ENCODE data around the gene COMMD9.

Gene COMMD9

DNA sequence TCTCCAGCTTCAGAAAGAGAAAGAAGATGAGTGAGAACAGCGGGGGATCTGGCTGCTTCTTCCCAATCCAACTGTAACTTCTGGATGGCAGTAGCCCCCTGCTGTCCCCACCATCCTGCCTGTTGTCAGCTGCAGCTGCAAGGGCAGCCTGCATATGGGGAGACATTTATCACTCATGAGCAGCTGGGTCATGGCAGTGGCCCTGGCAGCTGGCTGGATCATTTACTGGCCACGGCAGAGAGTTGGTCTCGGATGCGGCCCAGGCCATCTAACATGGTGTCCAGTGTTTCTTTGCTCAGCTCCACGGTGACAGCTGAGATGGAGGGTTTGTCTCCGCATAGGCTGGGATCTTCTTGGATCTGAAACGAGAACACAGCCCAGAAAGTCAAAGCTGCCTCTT is 14.8 kb downstream of the COMMD9 start:
- no peaks in the 10 kb centered on the region for H3K4me1 Mint-ChIP-seq (ENCODE audit: low read depth)
- H3K27ac Mint-ChIP-seq: no peak overlapping the region
- no peak overlapping the region for H3K4me3 Mint-ChIP-seq
- no peaks in the 10 kb centered on the region for H3K27me3 Mint-ChIP-seq
- peaks cover 41% of the 10 kb centered on the region for H3K36me3 Mint-ChIP-seq (ENCODE audit: low read depth)
- no peaks in the 10 kb centered on the region for H3K9me3 Mint-ChIP-seq

DNA sequence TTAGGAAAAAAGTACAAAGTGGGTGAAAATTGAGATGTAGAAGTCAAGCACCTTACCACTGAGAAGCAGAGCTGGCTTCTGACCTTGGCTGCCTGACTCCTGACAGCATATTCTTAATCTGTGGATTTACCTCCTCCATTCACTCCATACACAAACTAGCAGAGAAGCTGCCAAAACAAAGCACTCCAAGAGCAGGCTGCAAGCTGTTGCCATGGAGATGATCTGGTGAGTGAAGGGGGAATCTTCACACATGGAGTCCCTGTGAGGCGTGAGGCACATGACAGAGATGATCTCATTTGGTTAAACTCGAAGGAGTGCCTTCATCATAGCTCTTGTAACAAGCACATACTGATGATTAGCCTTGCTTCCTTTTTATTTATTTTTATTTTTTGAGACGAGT is 16.1 kb downstream of the COMMD9 start:
- Mint-ChIP-seq H3K27me3 (no peaks in the 10 kb centered on the region), H3K27ac (no peak overlapping the region), H3K36me3 (ENCODE audit: low read depth) (peaks cover 36% of the 10 kb centered on the region), H3K9me3 (no peaks in the 10 kb centered on the region), H3K4me1 (ENCODE audit: low read depth) (no peaks in the 10 kb centered on the region), H3K4me3 (no peak overlapping the region)

DNA sequence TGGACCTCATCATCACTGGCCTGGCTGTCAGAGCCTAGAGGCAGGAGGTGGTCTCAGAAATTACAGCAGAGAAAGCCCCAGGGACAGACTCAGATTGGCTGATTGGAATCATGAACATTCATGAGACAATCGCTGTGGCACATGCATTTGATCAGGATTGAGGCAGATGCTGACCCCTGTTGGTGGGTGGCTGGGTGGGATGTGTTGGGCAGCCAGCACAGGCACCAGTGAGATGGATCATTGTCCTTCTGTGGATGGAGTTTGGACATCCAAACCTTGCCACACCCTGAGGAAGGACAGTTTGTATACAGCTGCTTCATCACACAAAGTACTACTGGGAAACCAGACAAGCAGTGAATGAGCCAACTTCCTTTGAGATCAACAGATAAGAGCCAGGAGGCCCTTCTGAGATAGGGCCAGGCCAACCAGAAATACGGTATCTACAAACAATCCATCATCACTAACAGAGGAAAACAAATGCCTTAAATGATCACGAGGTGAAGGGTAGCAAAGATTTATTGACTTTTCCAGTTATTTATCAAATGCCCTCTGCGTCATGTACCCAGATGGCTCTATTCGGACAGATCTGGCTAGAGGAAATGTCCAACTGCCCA is 17.3 kb downstream of the COMMD9 start:
- Mint-ChIP-seq H3K27me3 (no peaks in the 10 kb centered on the region), H3K4me1 (ENCODE audit: low read depth) (no peaks in the 10 kb centered on the region), H3K36me3 (ENCODE audit: low read depth) (peaks cover 36% of the 10 kb centered on the region), H3K27ac (no peak overlapping the region), H3K9me3 (no peaks in the 10 kb centered on the region), H3K4me3 (no peak overlapping the region)

DNA sequence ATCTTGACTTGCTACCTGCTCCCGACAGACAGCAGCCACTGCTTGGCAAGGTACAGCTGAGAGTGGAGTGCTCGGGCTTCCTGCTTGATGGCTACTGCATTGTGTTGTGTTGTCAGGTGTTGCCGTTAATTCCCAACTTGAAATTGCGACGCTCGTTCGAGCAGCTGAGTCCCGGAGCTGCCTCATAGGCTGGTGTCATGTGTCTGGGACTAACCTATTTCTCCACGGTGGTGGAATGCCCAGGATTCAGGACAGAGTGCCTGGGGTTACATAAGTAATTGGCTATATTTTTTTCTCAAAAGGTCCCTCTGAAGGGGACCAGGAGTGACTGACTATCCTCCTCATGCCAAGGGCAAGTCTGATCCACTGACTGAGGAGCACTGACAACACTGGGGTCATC is 18.5 kb downstream of the COMMD9 start:
- no peaks in the 10 kb centered on the region for H3K9me3 Mint-ChIP-seq
- H3K4me3 Mint-ChIP-seq: no peak overlapping the region
- H3K27ac Mint-ChIP-seq: no peak overlapping the region
- peaks cover 35% of the 10 kb centered on the region for H3K36me3 Mint-ChIP-seq (ENCODE audit: low read depth)
- no peaks in the 10 kb centered on the region for H3K27me3 Mint-ChIP-seq
- H3K4me1 Mint-ChIP-seq (ENCODE audit: low read depth): no peaks in the 10 kb centered on the region

- H3K27ac Mint-ChIP-seq: no peak overlapping the region
- H3K9me3 Mint-ChIP-seq: no peaks in the 10 kb centered on the region
- peaks cover 14% of the 10 kb centered on the region for H3K36me3 Mint-ChIP-seq (ENCODE audit: low read depth)
- H3K4me3 Mint-ChIP-seq: no peak overlapping the region
- no peaks in the 10 kb centered on the region for H3K4me1 Mint-ChIP-seq (ENCODE audit: low read depth)
- no peaks in the 10 kb centered on the region for H3K27me3 Mint-ChIP-seq
Measured at GRCh38 chr11:36268337-36268985, 20.8 kb downstream of the COMMD9 start.

- Mint-ChIP-seq H3K27ac (no peak overlapping the region), H3K9me3 (no peaks in the 10 kb centered on the region), H3K4me1 (ENCODE audit: low read depth) (no peaks in the 10 kb centered on the region), H3K4me3 (no peak overlapping the region), H3K36me3 (ENCODE audit: low read depth) (no peaks in the 10 kb centered on the region), H3K27me3 (peaks cover 6% of the 10 kb centered on the region)
Measured at GRCh38 chr11:36266767-36267166, 22.5 kb downstream of the COMMD9 start.

GRCh38 chr11:36265793-36266628 is 23.2 kb downstream of the COMMD9 start:
- Mint-ChIP-seq H3K4me3 (no peak overlapping the region), H3K27ac (no peak overlapping the region), H3K36me3 (ENCODE audit: low read depth) (no peaks in the 10 kb centered on the region), H3K27me3 (peaks cover 6% of the 10 kb centered on the region), H3K9me3 (no peaks in the 10 kb centered on the region), H3K4me1 (ENCODE audit: low read depth) (no peaks in the 10 kb centered on the region)

DNA sequence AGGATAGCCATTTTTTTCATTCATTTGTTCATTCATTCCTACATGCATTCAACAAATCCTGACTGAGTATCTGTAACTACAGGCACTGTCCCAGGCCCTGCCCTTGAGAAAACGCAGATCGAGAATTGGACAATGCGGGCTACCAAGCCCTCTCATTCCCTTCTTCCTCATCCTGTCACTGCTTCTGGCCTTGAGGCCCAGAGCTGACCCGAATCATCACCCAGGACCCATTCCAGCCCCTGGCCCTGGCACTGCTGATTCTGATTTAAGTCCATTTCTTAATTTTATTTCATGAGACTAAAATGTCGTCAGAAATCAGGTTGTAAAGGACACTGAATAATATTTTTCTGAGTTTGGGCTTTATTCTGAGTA is 24.3 kb downstream of the COMMD9 start:
- no peak overlapping the region for H3K4me3 Mint-ChIP-seq
- no peak overlapping the region for H3K27ac Mint-ChIP-seq
- no peaks in the 10 kb centered on the region for H3K4me1 Mint-ChIP-seq (ENCODE audit: low read depth)
- no peaks in the 10 kb centered on the region for H3K9me3 Mint-ChIP-seq
- H3K36me3 Mint-ChIP-seq (ENCODE audit: low read depth): no peaks in the 10 kb centered on the region
- peaks cover 9% of the 10 kb centered on the region for H3K27me3 Mint-ChIP-seq

DNA sequence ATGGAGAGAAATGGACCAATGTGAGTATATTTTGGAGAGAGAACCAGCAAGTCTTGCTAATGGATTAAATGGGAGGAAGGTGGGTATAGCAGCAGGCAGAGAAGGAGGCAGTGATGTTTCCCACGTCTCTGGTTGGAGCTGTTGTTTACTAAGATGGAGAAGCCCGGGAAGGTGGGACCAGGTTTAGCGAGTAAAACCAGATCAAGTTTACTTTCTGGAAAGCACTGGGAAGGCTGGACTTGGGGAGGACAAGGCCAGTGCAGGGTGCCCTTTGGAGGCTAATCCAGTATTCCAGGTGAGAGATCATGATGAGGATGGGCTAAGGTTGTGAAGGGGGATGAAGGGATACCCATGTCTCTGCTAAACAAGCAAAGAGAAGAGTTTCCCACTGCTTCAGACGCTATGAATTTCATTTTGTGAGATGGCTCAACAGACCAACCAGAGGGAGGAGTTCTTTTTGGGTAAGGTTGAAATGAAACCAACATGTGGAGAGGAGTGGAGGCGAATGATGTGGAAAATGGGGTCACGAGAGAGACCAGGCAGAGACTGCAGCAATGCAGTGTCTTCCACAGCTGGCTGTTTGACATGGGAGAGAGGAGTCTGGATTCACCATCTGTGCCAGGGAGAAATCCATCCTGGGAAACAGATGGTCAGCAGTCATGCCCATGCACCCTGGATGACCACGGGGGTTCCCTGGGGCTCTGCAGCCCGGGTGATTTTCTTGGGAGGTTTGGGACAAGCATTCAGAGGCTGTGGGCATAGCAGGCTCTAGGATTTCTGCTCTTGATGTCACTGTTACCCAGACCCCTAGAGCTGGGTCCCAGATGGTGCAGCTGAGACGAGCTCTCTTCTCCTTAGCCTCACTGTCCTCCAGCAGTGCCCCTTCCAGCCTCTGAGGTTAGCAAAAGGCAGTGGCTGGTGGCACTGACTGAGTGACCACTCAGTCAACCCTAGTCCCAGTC is 24.9 kb downstream of the COMMD9 start:
- Mint-ChIP-seq H3K36me3 (ENCODE audit: low read depth) (no peaks in the 10 kb centered on the region), H3K4me1 (ENCODE audit: low read depth) (no peaks in the 10 kb centered on the region), H3K27ac (no peak overlapping the region), H3K4me3 (no peak overlapping the region), H3K27me3 (peaks cover 11% of the 10 kb centered on the region), H3K9me3 (no peaks in the 10 kb centered on the region)

DNA sequence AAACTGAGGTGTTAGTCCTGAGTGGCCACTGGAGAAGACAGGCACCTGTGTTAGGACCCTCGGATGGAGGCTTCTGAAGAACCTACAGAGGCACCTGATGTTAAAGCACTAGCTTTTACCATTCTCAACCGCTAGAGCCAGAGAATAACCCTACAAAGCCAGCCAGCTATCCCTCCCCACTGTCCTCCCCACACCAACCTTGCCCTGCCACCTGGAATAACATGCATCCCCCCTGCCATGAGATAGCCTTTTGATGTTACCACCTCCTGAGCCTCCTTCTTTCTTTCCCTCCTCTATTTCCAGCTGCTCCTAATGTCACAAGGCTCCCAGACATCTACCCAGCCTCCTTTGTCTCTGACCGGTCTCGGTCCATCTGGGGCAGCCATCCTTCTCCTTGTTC is 28.1 kb downstream of the COMMD9 start:
- H3K4me1 Mint-ChIP-seq (ENCODE audit: low read depth): no peaks in the 10 kb centered on the region
- H3K27ac Mint-ChIP-seq: no peak overlapping the region
- H3K9me3 Mint-ChIP-seq: no peaks in the 10 kb centered on the region
- peaks cover 34% of the 10 kb centered on the region for H3K27me3 Mint-ChIP-seq
- H3K36me3 Mint-ChIP-seq (ENCODE audit: low read depth): no peaks in the 10 kb centered on the region
- no peak overlapping the region for H3K4me3 Mint-ChIP-seq

- H3K27me3 Mint-ChIP-seq: peaks cover 34% of the 10 kb centered on the region
- H3K27ac Mint-ChIP-seq: no peak overlapping the region
- no peaks in the 10 kb centered on the region for H3K4me1 Mint-ChIP-seq (ENCODE audit: low read depth)
Measured at GRCh38 chr11:36258730-36259360, 30.4 kb downstream of the COMMD9 start.

GRCh38 chr11:36257351-36257750 is 31.9 kb downstream of the COMMD9 start:
- Mint-ChIP-seq H3K27ac (no peak overlapping the region), H3K4me3 (no peak overlapping the region), H3K36me3 (ENCODE audit: low read depth) (no peaks in the 10 kb centered on the region), H3K4me1 (ENCODE audit: low read depth) (no peaks in the 10 kb centered on the region), H3K27me3 (peaks cover 31% of the 10 kb centered on the region), H3K9me3 (no peaks in the 10 kb centered on the region)

More at GRCh38 chr11:36258730-36259360, 30.4 kb downstream of the COMMD9 start:
- no peaks in the 10 kb centered on the region for H3K36me3 Mint-ChIP-seq (ENCODE audit: low read depth)
- H3K4me3 Mint-ChIP-seq: no peak overlapping the region
- H3K9me3 Mint-ChIP-seq: no peaks in the 10 kb centered on the region

GRCh38 chr11:36254713-36255112 is 34.5 kb downstream of the COMMD9 start:
- H3K4me3 Mint-ChIP-seq: no peak overlapping the region
- H3K9me3 Mint-ChIP-seq: no peaks in the 10 kb centered on the region
- no peaks in the 10 kb centered on the region for H3K36me3 Mint-ChIP-seq (ENCODE audit: low read depth)
- peaks cover 1% of the 10 kb centered on the region for H3K4me1 Mint-ChIP-seq (ENCODE audit: low read depth)
- peaks cover 43% of the 10 kb centered on the region for H3K27me3 Mint-ChIP-seq
- H3K27ac Mint-ChIP-seq: no peak overlapping the region

GRCh38 chr11:36253238-36253637 is 36.0 kb downstream of the COMMD9 start:
- H3K9me3 Mint-ChIP-seq: no peaks in the 10 kb centered on the region
- H3K4me1 Mint-ChIP-seq (ENCODE audit: low read depth): peaks cover 10% of the 10 kb centered on the region
- H3K4me3 Mint-ChIP-seq: no peak overlapping the region
- H3K36me3 Mint-ChIP-seq (ENCODE audit: low read depth): no peaks in the 10 kb centered on the region
- H3K27me3 Mint-ChIP-seq: peaks cover 40% of the 10 kb centered on the region
- H3K27ac Mint-ChIP-seq: no peak overlapping the region
